ENCODE data around the gene HLCS. TPM values are rescaled to one million over a fixed set of nuclear protein-coding genes. Genes with fewer than 3 reads are reported as not detected.

HLCS gene
- polyA plus RNA-seq, 1 donor (not counting 4 experiments of a cell fraction or from before 2014, with no cell fraction given) = 11.5 TPM

DNA sequence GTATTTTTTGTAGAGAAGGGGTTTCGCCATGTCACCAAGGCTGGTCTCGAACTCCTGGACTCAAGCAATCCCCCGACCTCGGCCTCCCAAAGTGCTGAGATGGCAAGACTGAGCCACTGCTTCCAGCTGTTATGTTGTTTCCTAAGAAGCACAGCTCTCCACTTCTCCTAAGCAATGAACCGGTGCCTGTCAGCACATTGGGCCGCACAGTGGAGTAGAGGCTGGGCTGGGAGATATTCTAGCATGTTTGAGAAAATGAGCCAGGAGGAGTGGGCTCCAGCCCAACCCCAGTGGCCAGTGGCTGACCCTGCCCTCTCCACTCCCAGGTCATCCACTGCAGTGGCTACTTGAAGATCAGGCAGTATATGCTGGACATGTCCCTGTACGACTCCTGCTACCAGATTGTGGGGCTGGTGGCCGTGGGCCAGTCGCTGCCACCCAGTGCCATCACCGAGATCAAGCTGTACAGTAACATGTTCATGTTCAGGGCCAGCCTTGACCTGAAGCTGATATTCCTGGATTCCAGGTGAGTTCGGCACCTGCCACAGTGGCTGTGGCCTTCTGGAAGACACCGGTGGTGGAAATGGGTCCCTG lies 240.6 kb downstream of the HLCS start:
- H3K27ac ChIP-seq (ENCODE audit: control insufficient read depth, insufficient read depth, low read length) = no peak overlapping the region
- H4K20me1 ChIP-seq (ENCODE audit: control insufficient read depth, extremely low read depth, insufficient read depth, low read length) = no peaks in the 10 kb centered on the region
- DNase-seq (ENCODE audit: low read depth, low spot score) (no peak), FAIRE-seq (no peak)
- no peak for TF ChIP-seq EZH2 (IDR thresholded peaks at IDR 0.05; ENCODE audit: low read length)
- TF ChIP-seq, protein P1, sequence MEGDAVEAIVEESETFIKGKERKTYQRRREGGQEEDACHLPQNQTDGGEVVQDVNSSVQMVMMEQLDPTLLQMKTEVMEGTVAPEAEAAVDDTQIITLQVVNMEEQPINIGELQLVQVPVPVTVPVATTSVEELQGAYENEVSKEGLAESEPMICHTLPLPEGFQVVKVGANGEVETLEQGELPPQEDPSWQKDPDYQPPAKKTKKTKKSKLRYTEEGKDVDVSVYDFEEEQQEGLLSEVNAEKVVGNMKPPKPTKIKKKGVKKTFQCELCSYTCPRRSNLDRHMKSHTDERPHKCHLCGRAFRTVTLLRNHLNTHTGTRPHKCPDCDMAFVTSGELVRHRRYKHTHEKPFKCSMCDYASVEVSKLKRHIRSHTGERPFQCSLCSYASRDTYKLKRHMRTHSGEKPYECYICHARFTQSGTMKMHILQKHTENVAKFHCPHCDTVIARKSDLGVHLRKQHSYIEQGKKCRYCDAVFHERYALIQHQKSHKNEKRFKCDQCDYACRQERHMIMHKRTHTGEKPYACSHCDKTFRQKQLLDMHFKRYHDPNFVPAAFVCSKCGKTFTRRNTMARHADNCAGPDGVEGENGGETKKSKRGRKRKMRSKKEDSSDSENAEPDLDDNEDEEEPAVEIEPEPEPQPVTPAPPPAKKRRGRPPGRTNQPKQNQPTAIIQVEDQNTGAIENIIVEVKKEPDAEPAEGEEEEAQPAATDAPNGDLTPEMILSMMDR (optimal IDR thresholded peaks at IDR 0.05 in 1 of 3, IDR thresholded peaks at IDR 0.05 in 1 of 3, conservative IDR thresholded peaks at IDR 0.05 in 1 of 3; ENCODE audit: extremely low read depth in 1 of 3, insufficient read depth in 2 of 3, low read length in 3 of 3) = no peak
- no peaks in the 10 kb centered on the region for H3K4me1 ChIP-seq (ENCODE audit: control insufficient read depth, extremely low read depth, insufficient read depth, low read length)
- no peak overlapping the region for H2AFZ ChIP-seq (ENCODE audit: control insufficient read depth, low read length)
- H3K4me2 ChIP-seq (ENCODE audit: control insufficient read depth, extremely low read depth, insufficient read depth, low read depth, low read length) = no peak overlapping the region
- H3K4me3 ChIP-seq (ENCODE audit: control insufficient read depth in 2 of 3, extremely low read depth in 1 of 3, insufficient read depth in 2 of 3, low read depth in 1 of 3, low read length in 3 of 3) = no peak overlapping the region
- no peaks in the 10 kb centered on the region for H3K9me3 ChIP-seq (ENCODE audit: control insufficient read depth, low read depth, low read length)
- H3K9ac ChIP-seq (ENCODE audit: control insufficient read depth, extremely low read depth, insufficient read depth, low read length) = no peak overlapping the region
- no peaks in the 10 kb centered on the region for H3K9me1 ChIP-seq (ENCODE audit: control insufficient read depth, extremely low read depth, insufficient read depth, low read length)
- dilution Hi-C loops (cut with MboI; ENCODE audit: extremely low pct_ligation_motif_present, low sequenced_read_pairs) = no loop called here
- H3K27me3 ChIP-seq (ENCODE audit: control insufficient read depth, extremely low read depth, insufficient read depth, low read length) = peaks cover 15% of the 10 kb centered on the region
- no peaks in the 10 kb centered on the region for H3K79me2 ChIP-seq (ENCODE audit: control insufficient read depth, insufficient read depth, low read length)
- no peaks in the 10 kb centered on the region for H3K36me3 ChIP-seq (ENCODE audit: control insufficient read depth in 2 of 2, extremely low read depth in 1 of 2, insufficient read depth in 2 of 2, low read length in 2 of 2)

DNA sequence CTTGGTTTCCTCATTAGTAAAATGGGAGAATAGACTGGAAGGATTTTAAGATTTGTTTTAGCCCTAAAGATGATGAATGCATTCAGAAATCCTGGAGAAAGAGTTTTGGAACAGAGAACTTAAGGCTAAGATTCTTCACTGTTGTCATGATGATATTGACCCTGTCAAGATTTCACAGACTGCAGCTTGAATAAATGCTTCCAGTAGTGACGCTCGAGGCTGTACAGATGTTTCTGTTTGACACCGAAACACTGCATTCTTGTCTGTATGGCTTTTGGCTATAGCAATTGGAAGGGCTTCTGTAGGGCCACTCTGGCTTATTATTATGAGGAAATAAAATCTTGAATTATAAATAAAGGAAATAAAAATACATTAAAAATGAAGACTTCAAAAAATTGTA lies 241.8 kb downstream of the HLCS start:
- no peak for TF ChIP-seq EZH2 (IDR thresholded peaks at IDR 0.05; ENCODE audit: low read length)
- TF ChIP-seq, protein P1 (optimal IDR thresholded peaks at IDR 0.05 in 1 of 3, IDR thresholded peaks at IDR 0.05 in 1 of 3, conservative IDR thresholded peaks at IDR 0.05 in 1 of 3; ENCODE audit: extremely low read depth in 1 of 3, insufficient read depth in 2 of 3, low read length in 3 of 3) = no peak
- Histone ChIP-seq H3K27me3 (ENCODE audit: control insufficient read depth, extremely low read depth, insufficient read depth, low read length) (peaks cover 15% of the 10 kb centered on the region), H2AFZ (ENCODE audit: control insufficient read depth, low read length) (no peak overlapping the region), H3K9me1 (ENCODE audit: control insufficient read depth, extremely low read depth, insufficient read depth, low read length) (no peaks in the 10 kb centered on the region), H3K9ac (ENCODE audit: control insufficient read depth, extremely low read depth, insufficient read depth, low read length) (no peak overlapping the region), H3K36me3 (ENCODE audit: control insufficient read depth in 2 of 2, extremely low read depth in 1 of 2, insufficient read depth in 2 of 2, low read length in 2 of 2) (no peaks in the 10 kb centered on the region), H3K4me3 (ENCODE audit: control insufficient read depth in 2 of 3, extremely low read depth in 1 of 3, insufficient read depth in 2 of 3, low read depth in 1 of 3, low read length in 3 of 3) (no peak overlapping the region), H3K4me2 (ENCODE audit: control insufficient read depth, extremely low read depth, insufficient read depth, low read depth, low read length) (no peak overlapping the region), H3K79me2 (ENCODE audit: control insufficient read depth, insufficient read depth, low read length) (no peaks in the 10 kb centered on the region), H3K4me1 (ENCODE audit: control insufficient read depth, extremely low read depth, insufficient read depth, low read length) (peaks cover under 1% of the 10 kb centered on the region), H3K9me3 (ENCODE audit: control insufficient read depth, low read depth, low read length) (no peaks in the 10 kb centered on the region), H4K20me1 (ENCODE audit: control insufficient read depth, extremely low read depth, insufficient read depth, low read length) (no peaks in the 10 kb centered on the region), H3K27ac (ENCODE audit: control insufficient read depth, insufficient read depth, low read length) (no peak overlapping the region)
- FAIRE-seq (no peak), DNase-seq (ENCODE audit: low read depth, low spot score) (no peak)
- dilution Hi-C loops (cut with MboI; ENCODE audit: extremely low pct_ligation_motif_present, low sequenced_read_pairs) = no loop called here
